ENCODE measurements around the gene RGS19. TPM values are rescaled to one million over a fixed set of nuclear protein-coding genes. Genes with fewer than 3 reads are reported as not detected.

The RGS19 gene
- total and polyA plus RNA-seq, 9 donors: 4.9 to 10.4 (median 7.2) TPM

DNA sequence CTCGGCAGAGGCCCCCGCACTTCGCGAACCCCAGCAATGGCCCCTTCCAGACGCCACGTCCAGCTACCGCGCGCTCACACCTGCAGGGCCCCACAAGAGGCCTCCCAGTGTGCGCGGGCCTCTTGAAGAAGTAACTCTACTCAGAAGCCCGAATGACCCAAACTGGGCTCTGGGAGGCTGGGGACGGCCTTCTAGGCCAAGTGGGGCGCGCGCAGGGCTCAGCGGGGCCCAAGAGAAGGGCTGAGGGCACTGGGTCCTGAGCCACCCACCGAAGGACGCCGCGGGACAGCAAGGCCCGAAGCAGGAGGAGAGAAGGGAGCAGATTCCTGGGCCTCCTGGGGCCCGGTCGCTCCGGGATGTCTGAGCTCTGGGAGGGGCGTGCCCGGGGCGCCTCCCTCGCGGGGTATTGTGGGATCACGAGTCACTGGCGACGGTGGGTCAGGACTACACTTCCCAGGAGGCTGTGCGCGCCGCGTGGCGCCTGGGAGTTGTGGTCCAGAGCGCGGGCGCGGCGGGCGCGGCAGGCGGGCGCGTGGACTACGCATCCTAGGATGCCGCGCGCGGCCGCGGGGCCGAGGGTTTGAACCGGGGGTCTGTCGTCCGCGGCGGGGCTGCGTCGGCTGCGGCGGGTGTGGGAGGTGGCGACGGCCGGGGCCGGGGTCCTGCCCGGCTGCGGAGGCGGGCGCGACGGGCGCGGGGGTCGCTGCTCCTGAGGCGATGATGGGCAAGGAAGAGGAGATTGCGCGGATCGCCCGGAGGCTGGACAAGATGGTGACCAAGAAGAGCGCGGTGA, 16.5 kb downstream of the RGS19 start, which contains the start of gene TCEA2:
TSS of gene TCEA2 (plus strand) at position 603 of the 793 bp plus-strand sequence. CDS start at position 718, 115 bp downstream.
- peak; percentile 99 for DNase-seq
- peaks cover 30% of the 10 kb centered on the region for H3K4me1 ChIP-seq (ENCODE audit: control insufficient read depth, insufficient read depth, low read length)
- peak within 1 kb of the TSS; percentile 76 for H3K27ac ChIP-seq (ENCODE audit: low read length)
- H3K27me3 ChIP-seq (ENCODE audit: control insufficient read depth, insufficient read depth, low read length): peaks cover 4% of the 10 kb centered on the region
- no peaks in the 10 kb centered on the region for H3K36me3 ChIP-seq (ENCODE audit: control insufficient read depth, insufficient read depth, low read length)
- H3K4me3 ChIP-seq (ENCODE audit: low read length): peak within 1 kb of the TSS; percentile 87
- WGBS (ENCODE audit: insufficient coverage): 3% methylated on average over 83 of the region's 85 CpGs
- H3K9me3 ChIP-seq (replicated peaks; ENCODE audit: control insufficient read depth, low read depth, low read length): no peaks in the 10 kb centered on the region

DNA sequence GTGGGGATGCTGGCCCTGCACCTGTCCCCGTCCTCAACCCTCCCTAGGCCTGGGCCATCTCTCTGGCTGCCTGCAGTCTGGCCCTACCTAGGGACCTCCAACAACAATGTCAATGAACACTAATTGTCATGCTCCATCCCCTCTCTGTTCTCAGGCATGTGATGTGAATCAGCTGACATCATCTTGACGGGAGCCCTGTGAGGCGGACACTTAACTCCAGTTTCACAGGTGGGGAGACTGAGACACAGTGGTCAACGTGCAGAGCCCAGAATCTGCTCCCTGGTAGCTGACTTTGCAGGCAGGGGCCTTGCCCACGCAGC, 17.1 kb downstream of the RGS19 start:
- Histone ChIP-seq H3K4me1 (ENCODE audit: control insufficient read depth, insufficient read depth, low read length) (peaks cover 35% of the 10 kb centered on the region), H3K36me3 (ENCODE audit: control insufficient read depth, insufficient read depth, low read length) (no peaks in the 10 kb centered on the region), H3K9me3 (replicated peaks; ENCODE audit: control insufficient read depth, low read depth, low read length) (no peaks in the 10 kb centered on the region), H3K27ac (ENCODE audit: low read length) (peak overlapping the region; percentile 76), H3K4me3 (ENCODE audit: low read length) (peak overlapping the region; percentile 65), H3K27me3 (ENCODE audit: control insufficient read depth, insufficient read depth, low read length) (peaks cover 10% of the 10 kb centered on the region)
- peak; percentile 29 for DNase-seq
- 38% methylated on average over 5 of the region's 5 CpGs for WGBS (ENCODE audit: insufficient coverage)

DNA sequence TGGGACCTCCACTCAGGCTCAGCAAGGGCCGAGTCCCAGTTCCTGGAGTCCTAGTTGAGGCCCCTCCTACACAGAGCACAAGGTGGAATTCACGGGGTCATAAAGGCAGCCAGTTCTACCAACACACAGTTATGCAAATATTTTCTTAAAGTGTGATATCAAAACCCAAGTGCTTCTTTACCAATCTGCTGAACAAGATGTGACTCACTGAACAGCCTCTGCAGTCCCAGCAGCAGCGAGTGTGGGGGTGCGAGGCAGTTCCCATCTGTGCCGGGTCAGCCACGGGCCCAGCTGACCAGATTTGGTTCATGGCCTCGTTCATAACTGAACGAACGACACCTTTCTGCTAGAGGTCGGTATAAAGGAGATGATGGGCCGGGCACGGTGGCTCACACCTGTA, 20.8 kb downstream of the RGS19 start:
- Histone ChIP-seq H3K36me3 (ENCODE audit: control insufficient read depth, insufficient read depth, low read length) (no peaks in the 10 kb centered on the region), H3K4me1 (ENCODE audit: control insufficient read depth, insufficient read depth, low read length) (peaks cover 42% of the 10 kb centered on the region), H3K4me3 (ENCODE audit: low read length) (no peak overlapping the region), H3K27ac (ENCODE audit: low read length) (no peak overlapping the region), H3K27me3 (ENCODE audit: control insufficient read depth, insufficient read depth, low read length) (peaks cover 14% of the 10 kb centered on the region), H3K9me3 (replicated peaks; ENCODE audit: control insufficient read depth, low read depth, low read length) (no peaks in the 10 kb centered on the region)
- no peak for DNase-seq
- WGBS (ENCODE audit: insufficient coverage): 93% methylated on average over 9 of the region's 12 CpGs

DNA sequence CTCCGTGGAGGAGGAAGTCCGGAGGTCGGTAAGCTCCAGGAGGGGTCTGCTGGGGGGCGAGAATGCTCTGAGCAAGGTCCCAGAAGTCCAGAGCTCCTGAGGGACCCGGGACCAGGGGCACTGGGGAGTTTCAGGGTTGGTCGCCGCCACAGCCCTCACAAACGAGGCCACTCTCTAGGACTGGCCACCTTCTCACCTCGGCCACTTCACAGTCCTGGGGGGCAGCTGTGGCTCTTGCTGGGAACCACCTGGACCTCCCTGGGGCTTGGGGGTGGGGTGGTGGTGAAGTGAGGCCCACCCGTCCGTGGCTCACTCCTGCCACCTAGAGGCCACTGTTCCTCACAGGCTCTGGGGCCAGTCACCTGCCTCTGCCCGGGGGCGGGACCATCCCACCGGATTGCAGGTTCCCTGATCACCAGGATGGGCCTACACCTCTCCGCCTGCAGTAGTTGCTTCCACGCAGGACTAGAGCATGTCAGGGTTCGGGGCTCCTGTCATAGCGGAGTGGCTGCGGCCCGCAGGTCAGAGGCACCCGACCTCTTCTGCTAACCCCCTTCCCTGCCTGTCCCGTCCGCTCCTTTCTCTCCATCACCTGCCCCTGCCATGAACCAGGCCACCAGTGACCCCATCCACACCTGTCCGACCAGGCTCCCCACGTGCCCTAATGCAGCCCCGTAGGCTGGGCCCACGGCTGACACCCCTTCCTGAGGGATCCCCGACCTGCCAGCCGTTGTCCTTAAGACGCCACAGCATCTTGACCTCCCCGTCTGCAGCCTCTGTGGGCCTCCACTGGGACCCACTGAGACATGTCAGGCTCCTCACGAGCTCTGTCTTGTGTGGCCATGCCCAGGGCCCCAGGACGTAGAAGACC, 21.5 kb downstream of the RGS19 start:
- Histone ChIP-seq H3K4me3 (ENCODE audit: low read length) (no peak overlapping the region), H3K9me3 (replicated peaks; ENCODE audit: control insufficient read depth, low read depth, low read length) (no peaks in the 10 kb centered on the region), H3K27ac (ENCODE audit: low read length) (peak overlapping the region; percentile 67), H3K4me1 (ENCODE audit: control insufficient read depth, insufficient read depth, low read length) (peaks cover 44% of the 10 kb centered on the region), H3K27me3 (ENCODE audit: control insufficient read depth, insufficient read depth, low read length) (peaks cover 17% of the 10 kb centered on the region), H3K36me3 (ENCODE audit: control insufficient read depth, insufficient read depth, low read length) (no peaks in the 10 kb centered on the region)
- WGBS (ENCODE audit: insufficient coverage): 34% methylated on average over 28 of the region's 33 CpGs
- DNase-seq: peak; percentile 66

DNA sequence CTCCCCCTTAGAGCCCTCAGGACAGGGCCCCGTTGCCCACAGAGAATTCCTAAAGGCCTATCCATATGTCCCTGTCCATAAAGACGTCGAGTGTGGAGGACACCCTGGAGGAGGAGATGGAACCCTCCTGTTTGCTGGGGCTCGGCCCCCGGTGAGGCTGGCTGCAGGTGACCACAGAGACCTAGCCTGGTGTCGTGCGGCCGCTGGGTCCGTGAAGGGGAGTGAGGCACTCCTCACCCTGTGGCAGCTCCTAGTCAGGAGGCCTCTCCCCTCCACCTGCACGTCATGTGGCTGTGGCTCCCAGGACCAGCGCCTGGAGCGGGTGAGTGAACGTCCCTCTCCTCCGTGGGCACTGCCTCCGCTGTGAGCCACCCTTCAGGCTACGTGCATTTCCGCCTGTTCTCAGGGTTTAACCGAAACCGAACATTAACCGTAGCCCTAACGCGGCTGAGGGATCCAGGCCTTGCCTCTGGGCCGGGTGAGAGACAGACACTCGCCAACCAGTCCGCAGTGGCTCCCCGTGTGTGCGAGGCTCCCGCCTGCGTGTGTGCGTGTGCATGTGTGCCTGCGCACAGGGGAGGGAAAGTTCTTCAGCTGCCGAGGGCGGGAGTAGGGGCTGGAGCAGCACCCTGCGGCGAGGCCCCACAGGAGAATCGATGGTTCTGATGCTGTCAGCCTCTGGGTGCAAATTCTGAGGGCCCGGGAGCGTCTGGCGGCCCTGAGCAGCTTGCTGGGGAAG, 22.3 kb downstream of the RGS19 start:
- no peak overlapping the region for H3K4me3 ChIP-seq (ENCODE audit: low read length)
- no peak for DNase-seq
- H3K27me3 ChIP-seq (ENCODE audit: control insufficient read depth, insufficient read depth, low read length): peaks cover 25% of the 10 kb centered on the region
- peak overlapping the region; percentile 67 for H3K27ac ChIP-seq (ENCODE audit: low read length)
- peaks cover 43% of the 10 kb centered on the region for H3K4me1 ChIP-seq (ENCODE audit: control insufficient read depth, insufficient read depth, low read length)
- 47% methylated on average over 30 of the region's 39 CpGs for WGBS (ENCODE audit: insufficient coverage)
- H3K9me3 ChIP-seq (replicated peaks; ENCODE audit: control insufficient read depth, low read depth, low read length): no peaks in the 10 kb centered on the region
- no peaks in the 10 kb centered on the region for H3K36me3 ChIP-seq (ENCODE audit: control insufficient read depth, insufficient read depth, low read length)

DNA sequence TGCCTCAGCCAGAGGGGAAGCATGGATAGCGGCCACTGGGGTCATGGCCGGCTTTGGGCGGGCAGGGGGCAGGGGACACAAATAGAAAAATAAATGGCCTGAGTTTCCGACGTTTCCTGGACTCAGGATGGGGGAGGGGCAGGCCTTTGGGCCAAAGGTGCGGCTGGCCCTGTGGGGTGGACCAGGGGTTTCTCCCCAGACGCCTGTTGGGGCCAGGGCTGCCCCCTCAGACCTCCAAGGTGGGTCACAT, 22.8 kb downstream of the RGS19 start:
- Histone ChIP-seq H3K4me1 (ENCODE audit: control insufficient read depth, insufficient read depth, low read length) (peaks cover 47% of the 10 kb centered on the region), H3K27ac (ENCODE audit: low read length) (peak overlapping the region; percentile 67), H3K27me3 (ENCODE audit: control insufficient read depth, insufficient read depth, low read length) (peaks cover 30% of the 10 kb centered on the region), H3K36me3 (ENCODE audit: control insufficient read depth, insufficient read depth, low read length) (no peaks in the 10 kb centered on the region), H3K9me3 (replicated peaks; ENCODE audit: control insufficient read depth, low read depth, low read length) (no peaks in the 10 kb centered on the region), H3K4me3 (ENCODE audit: low read length) (no peak overlapping the region)
- WGBS (ENCODE audit: insufficient coverage): 38% methylated on average over 5 of the region's 7 CpGs
- DNase-seq: no peak

DNA sequence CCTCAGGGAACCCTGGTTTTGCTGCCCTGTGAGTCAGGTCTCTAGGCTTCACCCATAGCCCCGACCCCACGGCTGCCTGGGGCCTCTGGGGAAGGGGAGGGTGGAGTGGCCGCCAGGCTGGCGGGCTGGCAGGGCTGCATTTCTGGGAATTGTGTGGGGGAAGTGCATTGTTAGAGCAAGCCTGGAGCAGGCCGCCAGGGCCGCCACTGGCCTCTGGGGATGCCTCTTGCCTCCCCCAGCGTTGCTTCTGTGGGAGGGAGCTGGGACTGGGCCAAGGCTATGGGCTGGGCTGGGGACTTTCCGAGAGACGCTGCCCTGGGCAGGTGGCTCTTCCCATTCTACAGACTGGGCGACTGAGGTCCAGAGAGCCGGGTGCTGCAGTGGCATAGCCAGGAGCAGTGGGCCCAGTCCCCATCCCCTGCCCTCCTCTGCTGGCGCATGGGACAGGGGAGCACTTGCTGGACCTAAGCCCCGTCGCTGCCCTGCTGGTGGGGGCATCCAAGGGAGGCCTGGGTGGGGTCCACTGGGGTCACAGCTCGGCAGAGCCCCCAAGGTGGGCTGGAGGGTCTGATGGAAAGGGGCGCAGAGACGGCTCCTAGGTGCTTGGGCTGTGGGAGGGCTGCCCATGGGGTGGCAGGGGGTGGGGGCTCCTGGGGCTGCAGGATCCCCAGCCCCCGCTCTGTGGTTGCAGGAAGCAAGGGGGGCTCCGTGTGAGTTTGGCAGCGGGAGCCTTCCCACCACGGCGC, 23.3 kb downstream of the RGS19 start:
- DNase-seq: peak; percentile 49
- Histone ChIP-seq H3K4me1 (ENCODE audit: control insufficient read depth, insufficient read depth, low read length) (peaks cover 49% of the 10 kb centered on the region), H3K27ac (ENCODE audit: low read length) (peak overlapping the region; percentile 74), H3K36me3 (ENCODE audit: control insufficient read depth, insufficient read depth, low read length) (no peaks in the 10 kb centered on the region), H3K9me3 (replicated peaks; ENCODE audit: control insufficient read depth, low read depth, low read length) (no peaks in the 10 kb centered on the region), H3K4me3 (ENCODE audit: low read length) (no peak overlapping the region), H3K27me3 (ENCODE audit: control insufficient read depth, insufficient read depth, low read length) (peaks cover 35% of the 10 kb centered on the region)
- WGBS (ENCODE audit: insufficient coverage): 45% methylated on average over 17 of the region's 22 CpGs

DNA sequence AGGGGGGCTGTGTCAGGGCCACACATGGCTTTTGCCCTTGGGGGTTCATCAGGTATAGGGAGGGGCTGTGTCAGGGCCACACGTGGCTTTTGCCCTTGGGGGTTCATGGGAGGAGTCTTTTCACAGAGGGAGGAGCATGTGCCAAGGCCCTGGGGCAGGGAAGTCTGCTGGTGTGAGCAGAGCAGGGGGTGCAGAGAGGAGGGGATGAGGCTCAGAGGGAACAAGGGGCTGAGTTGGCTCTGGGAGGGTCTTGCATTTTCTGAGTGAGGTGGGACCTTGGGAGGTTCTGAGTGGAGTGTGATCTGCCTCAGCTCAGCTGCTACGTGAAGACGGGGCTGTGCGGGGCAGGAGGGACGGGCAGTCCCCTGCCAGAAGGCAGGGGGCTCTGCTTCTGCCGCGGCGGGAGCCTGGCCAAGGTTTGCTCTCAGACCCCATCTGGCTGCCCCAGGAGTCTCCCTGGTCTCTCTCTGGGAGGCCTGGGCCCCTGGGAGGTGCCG, 23.9 kb downstream of the RGS19 start:
- WGBS (ENCODE audit: insufficient coverage): 63% methylated on average over 9 of the region's 9 CpGs
- no peak for DNase-seq
- H3K36me3 ChIP-seq (ENCODE audit: control insufficient read depth, insufficient read depth, low read length): no peaks in the 10 kb centered on the region
- H3K27ac ChIP-seq (ENCODE audit: low read length): peak overlapping the region; percentile 74
- no peaks in the 10 kb centered on the region for H3K9me3 ChIP-seq (replicated peaks; ENCODE audit: control insufficient read depth, low read depth, low read length)
- H3K27me3 ChIP-seq (ENCODE audit: control insufficient read depth, insufficient read depth, low read length): peaks cover 41% of the 10 kb centered on the region
- H3K4me1 ChIP-seq (ENCODE audit: control insufficient read depth, insufficient read depth, low read length): peaks cover 53% of the 10 kb centered on the region
- no peak overlapping the region for H3K4me3 ChIP-seq (ENCODE audit: low read length)

DNA sequence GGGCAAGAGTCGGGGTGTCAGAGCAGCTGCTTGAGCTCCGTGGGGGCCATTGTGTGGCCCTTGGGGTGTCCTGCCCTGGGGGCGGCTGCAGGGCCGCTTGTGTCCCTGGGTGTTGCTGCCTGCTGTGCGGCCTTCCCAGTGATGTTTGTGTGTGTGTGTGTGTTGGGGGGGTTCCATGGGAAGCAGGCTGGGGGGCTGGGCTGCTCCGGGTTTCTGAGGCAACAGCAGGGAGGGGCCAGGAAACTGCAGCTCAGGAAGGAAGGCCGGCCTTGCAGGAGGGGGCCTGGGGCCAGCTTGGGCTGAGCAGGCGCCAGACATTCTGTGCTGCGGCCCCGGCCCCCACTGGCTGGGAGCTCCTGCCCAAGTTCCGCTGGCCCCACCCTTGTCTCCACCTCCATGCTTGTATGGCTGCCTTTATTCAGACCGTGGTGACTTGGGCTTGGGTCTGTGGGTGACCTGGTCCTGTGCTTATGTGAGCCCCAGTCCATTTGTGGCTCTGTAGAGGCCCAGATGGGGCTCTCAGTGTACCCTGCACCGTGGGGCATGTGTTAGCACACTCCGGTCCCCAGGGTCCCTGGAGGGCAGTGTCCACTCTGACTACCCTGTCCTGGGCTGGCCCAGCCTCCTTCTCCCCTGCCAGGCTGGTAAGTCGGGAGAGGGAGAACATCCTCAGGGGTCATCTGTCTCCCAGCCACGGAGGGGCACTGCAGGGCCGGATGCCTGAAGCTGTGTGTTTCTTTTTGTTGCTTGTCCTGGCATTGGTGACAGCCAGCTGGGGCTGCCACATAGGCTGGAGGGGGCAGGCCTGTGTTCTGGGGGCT, 25.3 kb downstream of the RGS19 start:
- Histone ChIP-seq H3K27me3 (ENCODE audit: control insufficient read depth, insufficient read depth, low read length) (peaks cover 50% of the 10 kb centered on the region), H3K4me3 (ENCODE audit: low read length) (no peak overlapping the region), H3K36me3 (ENCODE audit: control insufficient read depth, insufficient read depth, low read length) (no peaks in the 10 kb centered on the region), H3K9me3 (replicated peaks; ENCODE audit: control insufficient read depth, low read depth, low read length) (no peaks in the 10 kb centered on the region), H3K4me1 (ENCODE audit: control insufficient read depth, insufficient read depth, low read length) (peaks cover 60% of the 10 kb centered on the region), H3K27ac (ENCODE audit: low read length) (peak overlapping the region; percentile 77)
- DNase-seq: peak; percentile 79
- 24% methylated on average over 9 of the region's 17 CpGs for WGBS (ENCODE audit: insufficient coverage)
